ENCODE results near the gene ANKRD40.
"Not testable (repeated sequence)": the region's sequence is repeated elsewhere in the genome, so short reads cannot be mapped to it uniquely, and the experiment has no call there.

ANKRD40 gene

DNA sequence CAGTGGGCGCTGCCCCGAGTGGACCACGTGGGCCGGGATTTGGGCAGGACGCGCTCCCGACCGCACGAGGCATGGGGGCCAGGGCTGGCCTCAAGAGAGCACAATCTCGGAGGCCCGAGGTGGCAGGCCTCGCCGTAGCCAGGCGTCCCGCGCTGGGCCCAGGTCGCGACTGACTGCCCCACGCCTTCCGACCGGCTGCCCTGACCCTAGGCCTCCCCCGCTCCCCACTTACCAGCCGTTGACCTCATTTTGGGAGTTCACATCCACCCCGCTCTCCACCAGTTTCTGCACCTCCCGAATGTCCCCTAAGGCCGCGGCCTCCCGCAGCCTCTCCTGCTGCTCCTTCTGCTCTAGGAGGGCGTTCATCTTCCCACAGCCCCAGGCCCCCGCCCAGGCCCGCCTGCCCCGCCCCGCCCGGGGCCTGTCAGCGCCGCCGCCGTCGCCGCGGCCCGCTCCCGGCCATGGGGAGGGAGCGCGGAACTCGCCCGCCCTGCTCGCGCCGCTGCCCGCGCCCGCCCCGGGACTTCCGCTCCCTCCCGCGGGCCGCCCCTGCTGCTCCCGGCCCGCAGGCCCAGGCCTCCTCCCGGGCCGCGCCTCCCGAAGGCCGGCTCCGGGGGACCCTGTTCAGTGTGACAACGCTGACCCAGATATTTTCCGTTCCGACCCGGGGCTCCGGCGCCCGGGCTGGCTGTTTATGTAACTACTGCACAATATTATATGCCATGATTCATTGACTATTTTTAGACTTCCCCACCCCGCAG lies at the start of gene ANKRD40:
ANKRD40 (minus strand) TSS at position 626 of the 761 bp plus-strand sequence; CDS start at position 366, 260 bp downstream.
- DNase-seq (ENCODE audit: low spot score) = peak; percentile 92

DNA sequence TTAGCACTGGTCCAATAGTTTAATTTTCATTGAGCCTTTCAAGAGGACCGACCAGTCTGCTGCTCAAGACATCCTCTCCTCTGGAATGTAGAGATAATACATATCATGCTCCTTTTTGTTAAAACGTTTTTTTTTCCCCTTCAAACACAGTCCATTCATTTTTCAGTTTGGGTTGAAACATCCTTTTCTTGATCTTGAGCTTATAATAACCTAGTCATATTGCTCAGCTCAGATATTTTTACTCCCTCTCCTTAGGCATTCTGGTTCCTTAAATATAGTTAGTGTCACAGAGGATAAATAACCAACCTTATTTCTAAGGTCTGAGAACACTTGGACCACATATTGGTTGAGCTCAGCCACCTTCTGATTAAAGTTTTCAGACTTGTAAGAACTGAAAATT lies 46.8 kb upstream of the ANKRD40 start:
- no peak for DNase-seq (ENCODE audit: low spot score)

GRCh38 chr17:50749245-50749644 lies 41.5 kb upstream of the ANKRD40 start:
- DNase-seq (ENCODE audit: low spot score) = no peak

GRCh38 chr17:50745631-50746030 lies 37.9 kb upstream of the ANKRD40 start:
- DNase-seq (ENCODE audit: low spot score) = no peak

GRCh38 chr17:50739098-50739497 lies 31.4 kb upstream of the ANKRD40 start:
- no peak for DNase-seq (ENCODE audit: low spot score)

- no peak for DNase-seq (ENCODE audit: low spot score)
These were observed 29.5 kb upstream of the ANKRD40 start for GRCh38 chr17:50737118-50737698.

- no peak for DNase-seq (ENCODE audit: low spot score)
These were observed 27.6 kb upstream of the ANKRD40 start for GRCh38 chr17:50735287-50735686.

DNA sequence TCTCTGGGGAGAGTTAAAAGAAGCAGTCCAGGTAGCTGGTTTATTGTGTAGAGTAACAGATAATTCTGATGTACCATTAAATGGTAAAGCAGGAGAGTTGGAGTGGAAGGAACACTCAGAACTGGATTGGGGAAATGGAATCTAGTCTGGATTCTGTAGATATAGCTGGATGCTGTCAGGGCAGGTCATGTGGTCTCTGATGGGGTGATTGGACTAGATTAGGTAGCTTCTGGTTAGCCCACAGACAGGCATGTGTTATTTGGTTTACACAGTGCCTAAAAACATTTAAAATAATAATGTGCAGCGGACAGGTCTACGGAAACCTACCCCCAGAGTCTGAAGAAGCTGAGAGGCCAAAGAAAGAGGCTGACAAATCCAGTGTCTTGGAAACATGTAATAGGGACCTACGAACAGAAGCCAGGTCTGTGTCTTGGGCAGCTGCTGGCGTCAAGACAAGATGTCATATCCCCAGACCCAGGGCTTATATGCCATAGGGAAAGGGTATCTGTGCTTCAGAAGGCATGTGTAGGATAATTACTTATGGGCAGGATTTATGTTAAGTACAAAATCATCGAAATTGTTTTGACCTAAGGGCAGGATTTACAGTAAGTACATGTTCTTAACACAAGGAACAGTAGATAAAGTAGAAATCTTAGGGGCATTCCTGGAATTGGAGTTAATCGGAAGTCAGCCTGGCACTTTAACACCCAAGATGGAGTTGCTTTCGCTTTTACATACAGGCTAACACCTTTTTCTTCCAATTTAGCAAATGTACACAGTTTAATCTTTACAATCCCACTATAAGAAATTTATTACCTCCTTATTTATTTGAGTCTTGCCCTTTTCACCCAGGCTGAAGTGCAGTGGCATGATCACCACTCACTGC lies 24.1 kb upstream of the ANKRD40 start:
- DNase-seq (ENCODE audit: low spot score) = no peak

DNA sequence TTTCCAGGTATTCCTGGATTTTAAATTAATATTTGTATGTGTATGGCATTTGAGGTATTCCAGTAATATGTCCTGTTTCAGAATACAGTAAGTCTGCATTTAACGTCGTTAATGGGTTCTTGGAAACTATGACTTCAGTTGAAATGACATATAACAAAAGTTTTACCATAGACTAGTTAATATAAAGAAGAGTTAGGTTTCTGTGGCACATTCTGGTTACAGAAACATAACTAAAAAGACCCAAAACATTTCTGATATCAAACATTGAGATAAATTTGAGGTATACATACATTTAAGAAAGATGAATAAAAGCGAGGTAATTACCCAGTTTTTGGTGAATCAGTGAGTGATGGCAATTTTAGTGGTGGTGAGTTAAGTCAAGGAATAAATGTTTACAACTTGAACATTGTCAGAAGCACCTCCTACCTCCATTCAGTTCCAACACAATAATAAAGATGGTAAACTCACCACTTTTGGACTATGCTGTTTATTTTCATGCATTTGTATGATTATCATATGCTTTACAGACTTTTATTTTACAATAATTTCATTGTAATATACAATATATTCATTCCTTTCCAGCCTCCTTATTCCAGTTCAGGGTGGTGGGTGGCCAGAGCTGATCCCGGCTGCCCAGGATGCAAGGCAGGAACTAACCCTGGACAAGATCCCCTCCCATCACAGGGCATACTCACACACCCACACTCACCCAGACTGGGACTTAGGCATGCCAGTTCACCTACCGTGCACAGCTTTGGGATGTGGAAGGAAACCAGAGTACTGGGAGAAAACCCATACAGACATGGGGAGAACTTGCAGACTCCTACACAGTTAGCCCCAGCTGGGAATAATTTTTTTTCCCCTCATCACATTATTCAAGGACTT lies 21.4 kb upstream of the ANKRD40 start:
- DNase-seq (ENCODE audit: low spot score) = no peak

- no peak for DNase-seq (ENCODE audit: low spot score)
These were observed 20.4 kb upstream of the ANKRD40 start for GRCh38 chr17:50728112-50728429.

DNA sequence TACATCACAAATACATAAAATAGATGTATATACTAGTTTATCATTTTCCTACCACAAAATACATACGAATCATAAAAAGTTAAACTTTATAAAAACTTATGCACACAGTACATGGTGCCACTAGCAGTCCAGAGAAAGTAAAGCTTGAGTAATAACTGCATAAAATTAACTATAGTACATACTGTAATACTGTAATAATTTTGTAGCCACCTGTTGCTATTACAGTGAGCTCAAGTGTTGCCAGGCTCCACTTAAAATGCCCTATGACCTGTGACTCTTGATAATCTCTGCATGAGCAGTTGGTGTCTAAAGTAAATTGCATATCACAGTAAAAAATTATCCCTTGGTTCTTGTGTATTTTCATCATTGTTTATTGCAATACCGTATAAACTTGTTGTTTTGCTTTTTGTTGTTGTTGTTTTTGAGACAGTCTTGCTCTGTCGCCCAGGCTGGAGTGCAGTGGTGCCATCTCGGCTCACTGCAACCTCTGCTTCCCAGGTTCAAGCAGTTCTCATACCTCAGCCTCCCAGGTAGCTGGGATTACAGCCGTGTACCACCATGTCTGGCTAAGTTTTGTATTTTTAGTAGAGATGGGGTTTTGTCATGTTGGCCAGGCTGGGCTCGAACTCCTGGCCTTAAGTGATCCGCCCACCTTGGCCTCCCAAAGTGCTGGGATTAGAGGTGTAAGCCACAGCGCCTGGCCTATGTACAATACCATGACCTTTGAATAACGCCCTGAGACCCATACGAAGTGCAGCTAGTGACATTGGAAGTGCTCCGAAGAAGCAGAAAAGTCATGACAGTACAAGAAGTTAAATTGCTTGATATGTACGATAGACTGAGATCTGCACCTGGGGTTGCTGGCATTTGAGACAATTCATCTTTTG lies 18.3 kb upstream of the ANKRD40 start:
- no peak for DNase-seq (ENCODE audit: low spot score)

GRCh38 chr17:50724622-50725021 lies 16.9 kb upstream of the ANKRD40 start:
- DNase-seq (ENCODE audit: low spot score) = not testable (repeated sequence)

DNA sequence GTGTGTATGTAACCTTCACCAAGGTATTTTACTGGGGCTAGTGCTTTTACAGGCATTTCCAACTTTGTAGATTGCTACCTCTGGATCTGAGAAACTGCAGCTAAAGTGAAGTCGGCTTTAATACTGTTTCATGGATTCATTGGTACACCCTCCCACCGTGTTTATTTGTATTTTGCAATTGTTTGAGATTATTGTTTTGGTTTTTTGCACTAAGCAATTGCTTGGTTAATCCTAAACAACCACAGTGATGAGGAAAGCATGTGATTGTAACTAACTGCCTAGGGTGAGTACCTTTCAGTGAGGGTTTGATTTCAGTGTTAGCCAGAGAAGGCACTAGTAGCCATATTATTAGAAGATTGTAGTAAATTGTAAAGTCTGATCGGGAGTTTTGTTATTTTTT lies 15.0 kb upstream of the ANKRD40 start:
- DNase-seq (ENCODE audit: low spot score) = no peak

DNA sequence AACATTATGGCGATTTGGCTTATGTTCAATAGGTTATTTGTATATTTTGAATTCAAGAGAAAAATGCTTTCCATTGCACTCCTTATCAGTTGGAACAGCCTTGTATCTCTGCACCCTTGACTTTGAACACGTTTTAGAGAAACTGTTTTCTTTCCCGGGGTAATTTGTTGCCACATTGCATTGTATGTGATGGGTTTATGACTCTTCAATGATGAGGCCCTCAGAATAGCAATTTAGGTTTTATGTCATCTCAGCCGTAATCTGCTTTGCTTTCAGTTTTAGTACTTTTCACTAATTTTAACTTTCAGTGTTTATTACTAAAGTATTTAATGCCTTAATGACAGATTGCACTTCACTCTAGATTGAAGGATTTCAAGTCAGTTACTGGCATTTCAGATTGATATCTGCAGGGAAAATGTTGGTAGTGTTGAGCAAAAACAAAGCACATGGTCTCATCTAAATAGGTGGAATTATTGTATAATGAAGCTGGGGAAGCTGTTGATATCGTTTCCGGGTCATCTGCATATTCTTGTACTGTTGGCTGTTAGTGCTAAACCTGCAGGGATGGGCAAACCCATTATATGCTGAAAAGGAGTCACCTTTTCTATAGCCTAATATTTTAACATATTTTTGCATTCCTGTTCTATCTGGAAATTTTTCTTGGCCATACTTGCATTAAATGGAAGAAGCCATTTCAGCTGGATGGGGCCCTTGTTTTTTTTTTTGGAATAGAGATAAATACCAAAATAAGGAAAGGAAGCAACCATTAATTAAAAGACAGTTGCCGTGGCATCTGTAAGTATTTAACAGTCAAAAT lies 13.7 kb upstream of the ANKRD40 start:
- peak; percentile 34 for DNase-seq (ENCODE audit: low spot score)

DNA sequence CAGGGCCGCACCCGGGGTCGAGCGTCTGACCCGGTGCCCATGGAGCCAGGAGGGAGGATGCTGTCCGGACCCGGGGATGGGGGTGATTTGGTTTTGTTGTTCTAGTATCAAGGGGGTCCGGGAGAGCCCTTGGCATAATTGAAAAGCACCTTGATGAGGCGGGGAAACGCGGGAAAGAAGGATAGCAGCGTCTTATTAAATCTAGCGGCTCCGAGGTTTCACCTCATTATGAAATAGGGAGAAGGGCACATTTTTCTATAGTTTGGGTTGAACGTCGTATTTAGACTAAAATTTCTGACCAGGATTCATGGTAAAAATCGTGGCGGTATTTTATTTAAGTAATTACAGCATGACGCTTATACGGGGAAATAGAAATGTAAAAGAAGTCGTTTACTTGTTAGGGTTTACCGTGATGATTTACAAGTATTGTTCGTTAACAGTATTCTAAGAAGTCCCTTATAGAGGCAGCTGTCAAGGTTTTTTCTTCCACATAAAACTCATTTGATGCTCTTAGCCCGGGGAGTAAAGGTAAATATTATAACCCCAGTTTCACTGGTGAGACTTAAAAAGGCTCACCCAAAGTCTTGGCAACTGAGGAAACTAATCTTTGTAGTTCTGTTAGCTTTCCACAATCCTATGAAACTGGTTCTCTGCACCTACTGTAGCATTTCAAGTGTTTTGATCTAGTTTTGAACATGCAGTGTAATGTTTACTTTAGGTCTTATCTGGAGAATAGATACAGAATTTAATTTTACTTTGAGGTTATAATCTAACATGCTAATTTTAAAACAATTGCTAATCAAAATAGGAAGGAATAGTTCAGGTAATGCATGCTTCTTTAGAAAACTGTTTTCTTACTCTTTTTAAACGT lies 12.4 kb upstream of the ANKRD40 start:
- no peak for DNase-seq (ENCODE audit: low spot score)

GRCh38 chr17:50719144-50719923 lies 11.6 kb upstream of the ANKRD40 start, which contains the start of gene LUC7L3:
Gene LUC7L3, plus strand, starts transcription at chr17:50719603. Its CDS starts 130 bp downstream, at chr17:50719733.
- peak; percentile 98 for DNase-seq (ENCODE audit: low spot score)

GRCh38 chr17:50715471-50715870 lies 7.8 kb upstream of the ANKRD40 start:
- no peak for DNase-seq (ENCODE audit: low spot score)

GRCh38 chr17:50712641-50713040 lies 4.9 kb upstream of the ANKRD40 start:
- DNase-seq (ENCODE audit: low spot score) = no peak

Measured in AG08396 (cell line).